Measurements from ENCODE around the gene CCDC183. TPM values are rescaled to one million over a fixed set of nuclear protein-coding genes. Genes with fewer than 3 reads are reported as not detected.

The CCDC183 gene
- total RNA-seq, 1 experiment from 2014 or later = 3.6 TPM

- DNase-seq = no peak
- ChIA-PET POLR2A (ENCODE audit: unreplicated experiment) (no interaction called here), CTCF (interaction anchor here (0.6 kb wide), 1 partner anchor 26 kb away, joined by 6 read pairs; no protein-coding TSS in a partner anchor)
- no peaks in the 10 kb centered on the region for H3K9me3 ChIP-seq (ENCODE audit: insufficient read depth, low read depth)
- BruUV-seq (replicated peaks) = no TSS peak
- H3K27ac ChIP-seq = no peak overlapping the region
- H3K36me3 ChIP-seq (ENCODE audit: low read depth) = no peaks in the 10 kb centered on the region
- no peaks in the 10 kb centered on the region for H3K79me2 ChIP-seq (ENCODE audit: low read depth)
- no peak overlapping the region for H3K4me2 ChIP-seq
- TF ChIP-seq EZH2 (IDR thresholded peaks at IDR 0.05; ENCODE audit: low read depth) (no peak), CTCF (conservative IDR thresholded peaks at IDR 0.05) (no peak)
- peaks cover 16% of the 10 kb centered on the region for H4K20me1 ChIP-seq (ENCODE audit: insufficient read depth)
- H3K4me3 ChIP-seq = no peak overlapping the region
- H3K9me2 ChIP-seq (ENCODE audit: insufficient read depth) = no peaks in the 10 kb centered on the region
- H3K4me1 ChIP-seq (replicated peaks; ENCODE audit: insufficient read depth) = no peaks in the 10 kb centered on the region
- intact Hi-C loops (cut with micrococcal nuclease; ENCODE audit: unreplicated experiment) = no loop called here
- H3K27me3 ChIP-seq (ENCODE audit: insufficient read depth, low read depth) = no peaks in the 10 kb centered on the region
- peaks cover 9% of the 10 kb centered on the region; the same call in 1 of the 2 replicates for H3F3A ChIP-seq (ENCODE audit: insufficient read depth, low read depth)
- H2AFZ ChIP-seq = no peak overlapping the region
Observed at GRCh38 chr9:136820971-136821825, 25.1 kb downstream of the CCDC183 start.

GRCh38 chr9:136821826-136822544 is 25.8 kb downstream of the CCDC183 start:
- H3K27me3 ChIP-seq (ENCODE audit: insufficient read depth, low read depth) = no peaks in the 10 kb centered on the region
- intact Hi-C loops (cut with micrococcal nuclease; ENCODE audit: unreplicated experiment) = no loop called here
- DNase-seq = no peak
- H3K9me2 ChIP-seq (ENCODE audit: insufficient read depth) = no peaks in the 10 kb centered on the region
- H3K9me3 ChIP-seq (ENCODE audit: insufficient read depth, low read depth) = no peaks in the 10 kb centered on the region
- no peak overlapping the region for H3K27ac ChIP-seq
- CTCF ChIA-PET = interaction anchor here (0.6 kb wide), 1 partner anchor 25 kb away, joined by 6 read pairs; no protein-coding TSS in a partner anchor
- H2AFZ ChIP-seq = no peak overlapping the region
- H3K79me2 ChIP-seq (ENCODE audit: low read depth) = no peaks in the 10 kb centered on the region
- peaks cover 14% of the 10 kb centered on the region for H4K20me1 ChIP-seq (ENCODE audit: insufficient read depth)
- H3K4me2 ChIP-seq = no peak overlapping the region
- TF ChIP-seq EZH2 (IDR thresholded peaks at IDR 0.05; ENCODE audit: low read depth) (no peak), CTCF (conservative IDR thresholded peaks at IDR 0.05) (no peak)
- peaks cover 6% of the 10 kb centered on the region; the same call in 1 of the 2 replicates for H3F3A ChIP-seq (ENCODE audit: insufficient read depth, low read depth)
- BruUV-seq (replicated peaks) = no TSS peak
- no peaks in the 10 kb centered on the region for H3K4me1 ChIP-seq (replicated peaks; ENCODE audit: insufficient read depth)
- POLR2A ChIA-PET (ENCODE audit: unreplicated experiment) = no interaction called here
- no peaks in the 10 kb centered on the region for H3K36me3 ChIP-seq (ENCODE audit: low read depth)
- H3K4me3 ChIP-seq = no peak overlapping the region

GRCh38 chr9:136823136-136824046 is 27.3 kb downstream of the CCDC183 start:
- no peak overlapping the region for H3K4me2 ChIP-seq
- no peak for TF ChIP-seq EZH2 (IDR thresholded peaks at IDR 0.05; ENCODE audit: low read depth)
- TF ChIP-seq CTCF (conservative IDR thresholded peaks at IDR 0.05) = no peak
- no peaks in the 10 kb centered on the region for H3K9me2 ChIP-seq (ENCODE audit: insufficient read depth)
- H3K27ac ChIP-seq = no peak overlapping the region
- ChIA-PET POLR2A (ENCODE audit: unreplicated experiment) (no interaction called here), CTCF (no interaction called here)
- intact Hi-C loops (cut with micrococcal nuclease; ENCODE audit: unreplicated experiment) = no loop called here
- no peaks in the 10 kb centered on the region for H3K9me3 ChIP-seq (ENCODE audit: insufficient read depth, low read depth)
- H3K79me2 ChIP-seq (ENCODE audit: low read depth) = no peaks in the 10 kb centered on the region
- no peaks in the 10 kb centered on the region for H3K27me3 ChIP-seq (ENCODE audit: insufficient read depth, low read depth)
- H3F3A ChIP-seq (ENCODE audit: insufficient read depth, low read depth) = peaks cover 5% of the 10 kb centered on the region; the same call in 1 of the 2 replicates
- no peak overlapping the region for H2AFZ ChIP-seq
- peaks cover 11% of the 10 kb centered on the region for H4K20me1 ChIP-seq (ENCODE audit: insufficient read depth)
- BruUV-seq (replicated peaks) = no TSS peak
- no peaks in the 10 kb centered on the region for H3K4me1 ChIP-seq (replicated peaks; ENCODE audit: insufficient read depth)
- DNase-seq = no peak
- H3K4me3 ChIP-seq = no peak overlapping the region
- H3K36me3 ChIP-seq (ENCODE audit: low read depth) = no peaks in the 10 kb centered on the region
